HG03175 (cell line): Measurements from ENCODE around the gene MMAB.

Experiments used
- ATAC-seq: cut with Tn5 transposase; IDR thresholded peaks from one replicate; pipeline ENCODE4 v1.9.1; 2021; ENCODE audit warnings: mild to moderate bottlenecking, moderate library complexity; ENCODE audit not compliant: unreplicated experiment

The MMAB gene

GRCh38 chr12:109541413-109541726, 31.9 kb downstream of the MMAB start:
- ATAC-seq = no peak

GRCh38 chr12:109540526-109541412, 32.5 kb downstream of the MMAB start:
- ATAC-seq = no peak

- no peak for ATAC-seq
Observed at GRCh38 chr12:109539508-109539907, 33.8 kb downstream of the MMAB start.

GRCh38 chr12:109538191-109538863, 35.0 kb downstream of the MMAB start:
- ATAC-seq = no peak

GRCh38 chr12:109537136-109537535, 36.2 kb downstream of the MMAB start:
- no peak for ATAC-seq

GRCh38 chr12:109535863-109536250, 37.4 kb downstream of the MMAB start:
- ATAC-seq = no peak

- no peak for ATAC-seq
Observed at GRCh38 chr12:109535231-109535862, 38.0 kb downstream of the MMAB start.

- ATAC-seq = no peak
Observed at GRCh38 chr12:109534456-109534855, 38.8 kb downstream of the MMAB start.

- no peak for ATAC-seq
Observed at GRCh38 chr12:109533487-109533740, 39.9 kb downstream of the MMAB start.

- no peak for ATAC-seq
Observed at GRCh38 chr12:109532721-109533486, 40.4 kb downstream of the MMAB start.

- ATAC-seq = no peak
Observed at GRCh38 chr12:109531411-109531810, 41.9 kb downstream of the MMAB start.

- no peak for ATAC-seq
Observed at GRCh38 chr12:109529691-109530640, 43.3 kb downstream of the MMAB start.

- ATAC-seq = no peak
Observed at GRCh38 chr12:109527489-109528123, 45.7 kb downstream of the MMAB start.

GRCh38 chr12:109525279-109525585, 48.1 kb downstream of the MMAB start:
- ATAC-seq = no peak

- no peak for ATAC-seq
Observed at GRCh38 chr12:109524466-109525278, 48.6 kb downstream of the MMAB start.

GRCh38 chr12:109523504-109523903, 49.8 kb downstream of the MMAB start:
- no peak for ATAC-seq

GRCh38 chr12:109523071-109523470, 50.2 kb downstream of the MMAB start:
- no peak for ATAC-seq

GRCh38 chr12:109521831-109522230, 51.5 kb downstream of the MMAB start:
- ATAC-seq = no peak

GRCh38 chr12:109519787-109520186, 53.5 kb downstream of the MMAB start:
- ATAC-seq = no peak
